GM19238 (cell line): Measurements from ENCODE around the gene CCDC70.
"Not testable (repeated sequence)": the region's sequence is repeated elsewhere in the genome, so short reads cannot be mapped to it uniquely, and the experiment has no call there.

Experiments used
- DNase-seq: peaks from one replicate; pipeline ENCODE4 v3.0.0; 2011; ENCODE audit warnings: low spot score; ENCODE audit not compliant: insufficient read length

CCDC70 gene

DNA sequence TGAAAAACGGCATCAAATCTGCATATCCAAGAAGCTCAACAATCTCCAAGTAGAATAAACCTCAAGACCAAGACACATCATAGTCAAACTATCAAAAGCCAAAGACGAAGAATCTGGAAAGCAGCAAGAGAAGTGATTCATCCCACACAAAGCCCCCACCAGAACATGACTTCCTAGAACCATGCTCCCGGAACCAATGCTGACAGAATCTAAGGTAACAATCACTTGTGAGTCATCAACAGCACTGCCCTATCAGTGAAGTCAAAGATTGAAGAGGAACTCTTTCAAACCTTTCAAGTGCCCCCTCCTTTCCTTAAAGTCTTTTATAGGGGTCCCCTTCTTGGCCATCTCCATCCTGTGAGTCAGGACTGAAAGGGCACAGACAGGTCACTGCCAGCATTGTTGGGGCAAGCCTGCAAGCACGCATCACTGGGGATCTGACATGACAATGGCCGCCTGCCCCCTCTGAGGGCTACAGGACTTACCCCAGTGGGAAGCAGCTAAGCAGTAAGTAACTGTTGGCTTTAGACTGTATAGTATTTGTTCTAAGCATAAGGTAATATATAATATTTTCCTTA, at the start of gene CCDC70:
CCDC70 (plus strand) TSS at position 247 of the 578 bp plus-strand sequence. CDS start 3,443 bp downstream, outside the sequence.
- DNase-seq = no peak

DNA sequence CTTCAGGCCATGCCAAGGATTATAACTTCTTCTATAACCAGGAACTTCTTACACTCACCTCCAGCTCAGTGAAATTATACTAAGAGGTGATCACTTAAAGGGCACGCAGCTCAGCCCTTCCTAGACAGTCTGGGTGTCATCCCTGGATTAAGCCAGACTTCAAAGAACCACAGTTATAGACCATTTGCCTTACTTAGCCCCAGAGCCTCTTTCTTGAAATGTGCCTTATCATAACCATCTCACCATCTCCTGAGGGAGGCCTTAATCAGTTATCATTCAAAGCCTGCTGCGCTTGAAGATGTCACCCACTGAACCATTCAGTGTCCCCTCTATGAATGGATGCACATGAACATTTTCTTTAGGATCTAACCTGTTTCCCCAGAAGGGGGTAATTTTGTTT, 47.7 kb upstream of the CCDC70 start:
- no peak for DNase-seq

DNA sequence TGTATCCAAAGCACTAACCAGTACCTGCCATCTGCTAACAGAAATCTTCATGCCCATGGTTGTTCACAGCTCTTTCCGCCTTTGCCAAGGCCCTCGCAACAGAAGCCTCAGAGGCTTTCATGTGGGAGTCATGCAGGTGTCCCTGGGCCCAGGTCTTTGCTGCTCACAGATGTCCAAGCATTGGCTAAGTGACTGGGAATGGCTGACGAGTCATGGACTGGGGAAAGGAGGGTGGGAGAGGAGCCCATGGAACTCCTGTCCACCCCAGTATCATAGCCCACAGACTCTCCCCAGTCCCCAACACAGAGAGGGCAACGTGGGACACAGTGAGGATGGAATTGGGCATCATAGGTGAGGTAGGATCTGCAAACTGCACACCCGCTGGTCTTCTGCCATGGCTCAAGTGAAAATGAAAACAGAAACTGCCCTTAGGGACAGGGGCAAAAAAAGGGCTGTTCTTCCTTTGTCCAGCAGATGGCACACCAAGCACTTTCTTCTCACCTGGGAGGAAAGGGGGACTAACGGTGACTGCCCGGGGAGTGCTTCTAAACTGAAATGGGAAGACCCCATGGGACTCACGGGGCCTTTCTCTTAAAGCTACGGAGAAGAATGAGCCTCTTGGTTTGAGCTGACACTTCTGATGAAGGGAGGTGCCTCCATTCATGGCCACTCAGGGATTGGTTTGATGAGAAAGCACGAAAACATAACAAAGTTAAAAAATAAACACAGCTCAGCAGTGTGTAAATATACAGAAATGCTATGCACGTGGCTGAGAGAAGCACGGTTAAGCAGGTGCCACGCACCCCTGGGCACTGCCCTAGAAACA, 46.7 kb upstream of the CCDC70 start:
- DNase-seq = peak; percentile 63

DNA sequence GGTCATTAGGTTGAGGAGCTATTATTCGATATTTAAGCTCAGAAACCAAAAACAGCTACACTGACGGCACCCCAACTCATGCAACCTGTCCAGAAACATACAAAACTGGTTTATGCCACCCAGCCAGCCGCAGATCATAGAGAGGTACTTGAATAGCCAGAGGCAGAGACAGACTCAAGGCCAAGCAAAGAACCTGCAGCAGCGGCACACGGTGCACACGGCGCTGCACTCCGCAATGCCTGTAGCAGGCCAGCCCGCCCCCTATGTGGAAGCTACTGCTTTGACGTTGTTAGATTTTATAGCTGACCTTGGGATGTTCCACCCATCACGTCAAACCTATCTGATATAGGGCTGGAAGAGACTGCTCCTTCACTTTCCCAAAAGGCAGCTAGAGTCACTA, 45.9 kb upstream of the CCDC70 start:
- no peak for DNase-seq

DNA sequence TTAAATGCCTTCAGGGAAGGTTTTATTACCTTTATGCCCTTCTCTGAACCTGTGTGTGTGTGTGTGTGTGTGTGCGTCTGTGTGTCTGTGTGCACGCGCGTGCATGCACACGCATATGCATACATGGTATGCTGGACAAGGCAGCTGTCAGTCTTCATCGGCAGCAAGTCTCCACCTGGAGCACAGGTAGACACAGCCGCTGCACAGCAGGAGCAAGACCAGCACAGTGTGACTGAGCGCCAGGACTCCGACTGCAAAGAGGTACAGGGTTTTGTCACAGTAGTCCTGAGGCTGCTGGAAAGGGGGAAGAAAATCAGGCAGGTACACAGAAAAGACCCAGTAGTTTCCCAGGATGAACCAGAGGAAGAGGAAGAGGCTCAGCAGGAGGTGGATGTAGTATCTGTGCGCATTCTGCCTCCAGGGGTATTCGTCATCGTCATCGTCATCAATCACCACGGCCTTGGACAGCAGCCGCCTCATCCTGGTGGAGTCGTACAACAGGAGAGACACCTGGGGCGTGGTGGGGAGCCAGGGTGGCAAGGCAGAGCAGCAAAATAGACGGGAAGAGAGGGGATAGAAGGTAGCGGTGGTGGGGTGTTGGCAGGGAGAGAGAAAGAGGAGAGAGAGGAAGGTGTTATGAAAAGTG, 45.0 kb upstream of the CCDC70 start:
- no peak for DNase-seq

DNA sequence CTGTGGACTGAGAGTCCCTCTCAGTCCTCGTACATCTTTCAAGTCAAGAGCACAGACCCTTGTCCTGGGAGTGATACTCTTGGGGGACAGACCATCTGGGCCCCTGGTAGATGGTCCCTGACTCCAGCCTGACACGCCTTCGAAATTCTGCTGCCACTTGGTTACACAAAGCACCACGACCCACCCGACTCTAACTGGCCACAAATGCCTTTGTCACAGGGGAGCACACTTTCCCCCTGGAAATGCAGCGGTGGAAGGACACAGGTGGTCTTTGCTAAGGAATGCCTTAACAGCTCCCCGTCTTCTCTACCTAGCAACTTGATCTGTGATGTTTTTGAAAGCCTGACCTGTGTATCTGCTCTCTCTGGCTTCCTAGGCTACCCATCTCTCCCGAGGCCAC, 44.1 kb upstream of the CCDC70 start:
- DNase-seq = no peak

DNA sequence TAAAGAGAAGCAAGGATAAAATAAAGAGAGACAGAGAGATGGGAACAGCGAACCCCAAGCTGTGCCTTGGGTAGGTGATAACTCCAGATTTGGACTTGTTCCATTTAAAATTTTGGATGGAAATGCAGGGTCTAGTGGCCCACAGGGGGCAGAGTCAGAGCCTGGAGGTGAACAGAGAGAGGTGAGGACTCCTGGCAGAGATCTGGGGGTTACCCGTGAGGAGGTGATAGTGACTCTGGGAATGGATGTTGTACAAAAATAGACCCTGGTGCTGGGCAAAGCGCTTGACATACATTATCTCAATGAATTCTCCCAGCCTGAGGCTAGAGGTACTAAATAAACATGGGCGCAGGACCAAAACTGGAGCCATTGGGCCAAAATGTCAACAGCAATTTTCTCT, 43.5 kb upstream of the CCDC70 start:
- DNase-seq = no peak

DNA sequence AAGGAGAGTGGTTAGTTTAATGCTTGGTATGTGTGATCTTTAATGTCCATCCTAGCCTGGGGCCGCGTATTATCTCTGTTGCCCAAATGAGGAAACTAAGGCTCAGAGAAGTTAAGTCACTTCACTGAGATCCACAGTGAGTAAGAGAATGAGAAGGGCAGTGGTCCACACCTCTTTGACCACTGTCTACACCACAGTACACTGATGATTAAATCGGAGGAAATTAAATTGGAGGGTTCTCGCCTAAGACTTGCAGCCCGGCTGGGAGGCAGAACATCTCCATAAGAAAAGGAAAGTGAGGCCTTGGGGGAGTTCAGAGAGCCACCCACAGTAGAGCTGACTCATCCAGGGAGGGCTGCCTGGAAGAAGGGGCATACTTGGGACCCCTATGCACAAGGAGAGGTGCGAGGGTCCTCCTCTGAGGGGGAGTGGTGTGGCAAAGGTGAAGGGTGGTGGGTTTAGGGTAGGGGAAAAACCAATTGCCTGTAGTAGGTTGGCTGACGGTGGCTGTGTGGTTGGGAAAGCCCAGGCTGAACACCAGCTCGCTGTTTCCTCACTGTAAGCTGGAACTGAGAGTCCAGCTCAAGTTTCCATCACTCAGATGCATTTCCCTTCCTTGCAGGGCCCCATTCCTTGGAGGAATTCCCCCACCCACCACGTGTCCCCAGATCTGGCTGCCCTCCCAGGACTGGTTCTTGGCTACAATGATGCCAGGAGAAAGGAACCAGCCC, 42.8 kb upstream of the CCDC70 start:
- no peak for DNase-seq

DNA sequence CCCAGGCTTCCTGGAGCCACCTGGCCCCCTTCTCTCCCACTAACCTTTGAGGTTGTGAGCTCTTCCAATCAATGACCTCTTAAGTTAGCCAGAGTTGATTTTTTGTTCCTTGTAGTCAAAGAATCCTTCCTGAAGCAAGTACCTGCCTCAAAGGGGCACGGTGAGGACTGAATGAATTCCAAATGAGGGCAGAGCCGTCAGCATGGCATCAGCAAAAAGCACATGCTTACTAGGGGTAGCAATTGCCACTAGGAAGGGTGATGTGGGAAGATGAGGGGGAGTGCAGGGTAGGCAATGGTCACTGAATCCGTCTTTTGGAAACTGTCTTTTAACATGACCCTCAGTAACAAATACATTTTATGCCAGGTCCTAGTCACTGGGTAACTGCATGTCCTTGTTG, 42.2 kb upstream of the CCDC70 start:
- no peak for DNase-seq

DNA sequence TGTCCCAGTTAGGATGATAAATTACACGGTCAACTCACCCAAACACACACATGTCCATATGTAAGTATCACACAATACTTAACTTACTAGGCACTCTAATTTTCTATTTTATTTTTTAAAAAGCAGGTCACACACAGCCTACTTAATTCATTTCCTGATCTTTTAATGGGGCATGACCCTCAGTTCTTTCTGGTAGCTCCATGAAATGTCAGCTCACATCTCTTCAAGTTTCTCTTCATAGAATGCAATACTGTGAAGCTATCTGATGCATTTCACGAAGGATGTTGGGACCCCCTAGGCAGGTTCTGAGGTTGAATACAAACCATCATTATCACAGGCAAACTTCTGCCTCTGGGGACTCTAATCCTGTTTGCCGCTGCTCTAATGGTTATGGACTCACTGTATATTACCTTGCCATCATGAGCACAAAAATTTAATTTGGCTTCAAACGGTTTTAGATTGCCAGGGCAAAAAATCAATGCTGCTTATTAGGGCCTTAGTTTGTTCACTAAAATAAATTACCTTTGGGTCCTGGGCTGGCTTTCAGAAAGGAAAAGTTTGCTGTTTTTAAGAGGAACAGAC, 41.7 kb upstream of the CCDC70 start:
- no peak for DNase-seq

DNA sequence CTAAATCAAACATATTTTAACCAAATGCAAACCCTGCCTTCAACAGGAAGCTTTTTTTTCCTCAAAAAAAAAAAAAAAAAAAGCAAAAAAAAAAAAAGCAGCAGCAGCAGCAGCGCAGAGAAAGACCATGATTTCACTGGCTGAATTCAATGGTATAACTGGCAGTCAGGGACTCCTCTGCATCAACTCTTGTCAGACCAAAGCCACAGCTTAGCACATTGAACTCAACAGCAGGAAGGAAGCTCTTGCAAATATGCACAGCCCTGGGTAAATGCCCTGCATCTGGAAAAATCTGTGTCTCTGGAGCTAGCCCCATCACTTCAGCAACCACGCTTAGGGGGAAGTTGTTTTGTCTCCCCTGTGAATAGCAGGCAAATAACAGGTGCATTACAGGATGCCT, 40.2 kb upstream of the CCDC70 start:
- no peak for DNase-seq

DNA sequence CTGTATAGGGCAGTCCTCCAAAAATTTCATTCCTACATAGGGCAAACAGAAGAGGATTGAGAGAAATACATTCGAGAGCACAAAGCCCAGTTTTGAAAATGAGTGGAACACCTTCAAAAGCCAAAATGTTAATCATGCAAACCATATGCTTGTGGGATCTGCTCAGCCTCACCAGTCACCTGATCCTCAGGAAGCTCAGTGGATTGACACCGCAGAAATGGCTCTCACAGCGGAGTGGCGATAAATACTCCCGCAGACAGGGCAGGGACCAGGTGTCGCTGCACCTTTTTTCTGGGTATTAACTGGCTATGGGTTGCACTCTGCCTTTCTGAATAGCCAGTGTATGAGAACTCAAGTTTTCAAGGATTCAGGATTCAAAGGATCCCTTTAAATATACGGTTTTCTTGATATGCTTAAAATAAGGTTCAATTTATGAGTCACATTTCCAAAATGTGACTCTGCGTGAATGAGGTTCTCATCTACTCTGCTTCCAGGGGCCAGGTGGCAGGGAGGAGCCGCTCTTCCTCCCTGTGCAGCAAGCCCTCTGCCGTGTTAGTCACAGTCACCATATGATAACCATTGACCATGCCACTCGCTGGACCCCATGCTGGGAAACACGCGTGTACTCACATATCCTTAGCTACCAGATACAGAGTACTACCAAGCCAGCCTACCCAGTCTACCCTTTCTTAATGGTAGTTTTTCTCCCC, 39.5 kb upstream of the CCDC70 start:
- DNase-seq = no peak

DNA sequence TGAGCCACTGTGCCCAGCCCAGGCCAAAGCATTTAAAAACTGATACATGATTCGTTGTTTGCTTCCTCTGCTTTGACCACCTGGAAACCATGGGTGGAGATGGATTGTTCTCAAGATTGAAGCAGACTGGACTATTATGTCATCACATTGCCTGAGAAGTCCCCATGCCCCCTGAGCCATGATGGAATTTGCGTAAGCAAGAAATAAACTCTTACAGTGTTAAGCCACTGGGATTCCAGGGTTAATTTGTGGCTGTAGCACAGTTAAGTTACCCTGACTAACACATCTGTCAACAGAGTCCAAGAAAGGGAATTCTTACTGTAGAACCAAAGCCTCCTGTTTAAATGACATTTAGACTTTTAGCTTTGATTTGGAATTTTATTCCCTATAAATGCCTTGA, 38.4 kb upstream of the CCDC70 start:
- DNase-seq = no peak

DNA sequence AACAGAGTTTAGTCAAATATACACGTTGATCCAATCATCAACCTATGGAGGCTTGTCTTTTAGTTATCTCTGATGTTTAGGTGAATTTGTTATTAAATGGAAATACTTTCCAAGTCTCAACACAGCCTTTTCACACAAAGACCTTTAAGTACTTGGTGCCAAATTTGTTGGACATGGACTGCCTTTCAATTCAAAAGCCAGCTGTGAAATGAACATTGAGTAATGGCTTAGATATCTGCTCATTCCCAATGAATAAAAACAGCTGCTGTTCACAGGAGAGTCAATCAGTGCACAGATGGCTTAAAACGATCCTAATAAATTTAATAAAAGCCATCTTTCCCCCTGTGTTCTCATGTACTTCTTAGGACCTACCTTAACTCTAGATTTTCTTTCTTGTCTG, 37.9 kb upstream of the CCDC70 start:
- no peak for DNase-seq

DNA sequence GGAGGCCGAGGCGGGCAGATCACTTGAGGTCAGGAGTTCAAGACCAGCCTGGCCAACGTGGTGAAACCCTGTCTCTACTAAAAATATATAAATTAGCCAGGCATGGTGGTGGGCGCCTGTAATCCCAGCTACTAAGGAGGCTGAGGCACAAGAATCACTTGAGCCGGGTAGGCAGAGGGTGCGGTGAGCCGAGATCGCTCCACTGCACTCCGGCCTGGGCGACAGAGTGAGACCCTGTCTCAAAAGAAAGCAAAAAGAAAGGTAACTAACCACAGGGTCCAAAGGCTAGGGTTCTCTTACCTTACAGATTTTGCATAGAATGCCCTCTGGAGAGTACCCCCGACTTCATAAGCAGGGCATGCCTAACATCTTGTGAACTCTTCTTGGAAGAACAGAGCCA, 37.1 kb upstream of the CCDC70 start:
- DNase-seq = not testable (repeated sequence)

DNA sequence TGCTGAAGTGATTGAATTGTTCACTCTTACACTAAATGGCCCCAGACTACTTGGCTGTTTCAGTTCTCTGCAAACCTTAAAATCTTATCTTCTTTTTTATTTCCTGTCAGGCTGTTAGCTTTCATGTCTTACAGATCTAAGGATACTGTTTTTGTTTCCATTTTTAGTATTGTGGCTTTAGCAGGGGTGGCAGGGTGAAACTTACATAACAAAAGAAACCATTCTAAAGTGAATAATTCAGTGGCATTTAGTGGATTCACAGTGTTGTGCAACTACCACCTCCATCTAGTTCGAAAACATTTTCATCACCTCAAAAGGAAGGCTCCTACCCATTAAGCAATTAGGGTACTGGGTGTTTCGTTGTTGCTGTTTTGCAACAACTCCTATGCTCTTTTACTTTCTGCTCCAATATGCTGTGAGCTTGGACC, 36.6 kb upstream of the CCDC70 start:
- no peak for DNase-seq

DNA sequence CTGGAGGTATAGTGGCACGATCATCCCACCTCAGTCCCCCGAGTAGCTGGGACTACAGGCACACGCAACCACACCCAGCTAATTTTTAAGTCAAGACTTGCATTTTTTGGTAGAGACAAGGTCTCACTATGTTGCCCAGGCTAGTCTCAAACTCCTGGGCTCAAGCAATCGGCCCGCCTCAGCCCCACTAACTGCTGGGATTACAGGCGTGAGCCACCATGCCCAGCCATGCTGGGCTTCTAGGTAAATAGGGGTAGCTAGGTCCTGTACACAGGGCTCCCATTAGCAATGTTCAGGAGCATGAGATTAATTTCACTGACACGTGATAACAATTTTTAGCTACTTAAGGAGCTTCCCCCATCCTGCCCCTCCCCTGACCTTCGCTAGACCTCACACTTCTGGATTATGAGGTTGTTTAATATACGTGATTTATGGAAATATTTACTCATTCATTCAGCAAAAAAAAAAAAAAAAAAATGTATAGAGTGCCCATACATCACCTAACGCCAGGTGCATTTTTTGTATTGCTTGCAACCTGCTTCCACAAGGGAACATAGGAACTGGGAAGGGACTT, 36.0 kb upstream of the CCDC70 start:
- DNase-seq = no peak

DNA sequence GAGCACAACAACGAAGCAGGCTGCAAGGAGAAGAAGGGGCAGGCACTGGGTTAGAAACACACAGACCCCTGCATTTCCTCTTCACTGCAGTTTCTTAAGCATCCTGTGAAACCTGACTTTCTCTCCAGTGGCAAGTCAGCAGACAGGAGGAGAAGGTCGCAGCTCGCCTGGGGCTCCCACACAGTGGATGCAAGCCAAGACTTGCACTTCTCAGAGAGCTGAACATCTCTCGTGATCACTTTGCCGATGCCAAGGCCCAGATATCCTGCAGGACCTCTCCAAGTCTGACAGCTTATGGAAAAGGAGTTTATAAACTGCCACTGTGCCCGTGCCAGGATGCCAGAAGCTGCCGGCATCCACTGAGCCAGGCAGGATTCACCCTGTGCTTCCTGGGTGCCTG, 35.2 kb upstream of the CCDC70 start:
- DNase-seq = no peak

DNA sequence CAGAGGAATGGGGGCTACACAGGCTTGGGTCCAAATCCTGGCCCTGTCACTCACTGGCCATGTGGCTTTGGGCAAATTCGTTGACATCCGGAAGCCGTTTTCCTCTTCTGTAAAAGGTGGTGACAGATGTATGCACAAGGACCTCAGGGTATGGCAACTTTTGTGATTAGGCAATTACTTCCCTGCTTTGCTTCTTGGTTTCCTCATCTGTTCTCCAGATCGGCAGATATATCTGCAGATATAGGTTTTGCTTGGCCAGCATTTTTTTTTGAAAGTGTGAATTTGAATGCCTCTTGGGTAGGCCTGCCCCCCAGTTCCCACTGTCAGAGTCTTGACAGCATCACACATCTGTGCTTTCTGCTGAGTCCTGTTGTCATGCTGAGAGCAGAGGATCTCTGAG, 34.5 kb upstream of the CCDC70 start:
- no peak for DNase-seq

DNA sequence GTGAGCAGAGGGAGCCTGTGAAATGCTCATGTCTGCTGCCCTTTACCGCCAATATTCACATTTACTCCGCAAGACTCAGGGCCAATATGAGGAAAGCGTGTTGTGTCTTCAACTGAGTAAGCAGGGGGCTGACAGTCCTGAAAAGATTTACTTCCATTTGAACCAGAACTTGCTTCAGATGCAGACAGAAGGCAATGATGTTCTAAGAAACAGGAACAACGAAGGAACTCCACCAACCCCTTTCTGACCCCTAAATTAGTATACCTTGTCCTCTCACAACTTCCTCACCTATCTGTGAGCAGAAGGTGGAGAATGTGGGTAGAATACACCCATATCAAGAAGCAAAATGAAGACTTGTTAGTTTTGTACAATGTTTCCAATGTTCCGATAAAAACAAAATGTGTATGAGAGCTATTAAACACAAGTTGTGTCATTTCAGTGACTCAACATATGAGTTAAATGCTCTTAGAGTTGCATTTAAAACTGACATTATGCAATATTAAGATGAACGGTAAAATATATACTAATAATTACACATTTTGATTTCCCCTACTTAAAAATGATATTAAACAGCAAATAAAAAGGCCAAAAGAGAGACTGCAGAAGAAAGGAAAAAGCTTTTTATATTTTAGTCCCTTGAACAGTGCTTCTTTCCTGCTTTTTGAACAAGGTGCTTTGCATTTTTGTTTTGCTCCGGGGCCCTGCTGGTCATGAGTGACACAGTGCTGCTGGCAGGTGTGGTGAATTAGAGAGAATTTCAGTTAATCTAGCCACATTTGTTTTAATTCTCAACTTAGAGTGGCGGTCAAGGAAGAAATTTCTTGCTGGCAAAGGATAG, 32.8 kb upstream of the CCDC70 start:
- DNase-seq = no peak
